ENCODE measurements around the gene DCP2.

Gene DCP2

DNA sequence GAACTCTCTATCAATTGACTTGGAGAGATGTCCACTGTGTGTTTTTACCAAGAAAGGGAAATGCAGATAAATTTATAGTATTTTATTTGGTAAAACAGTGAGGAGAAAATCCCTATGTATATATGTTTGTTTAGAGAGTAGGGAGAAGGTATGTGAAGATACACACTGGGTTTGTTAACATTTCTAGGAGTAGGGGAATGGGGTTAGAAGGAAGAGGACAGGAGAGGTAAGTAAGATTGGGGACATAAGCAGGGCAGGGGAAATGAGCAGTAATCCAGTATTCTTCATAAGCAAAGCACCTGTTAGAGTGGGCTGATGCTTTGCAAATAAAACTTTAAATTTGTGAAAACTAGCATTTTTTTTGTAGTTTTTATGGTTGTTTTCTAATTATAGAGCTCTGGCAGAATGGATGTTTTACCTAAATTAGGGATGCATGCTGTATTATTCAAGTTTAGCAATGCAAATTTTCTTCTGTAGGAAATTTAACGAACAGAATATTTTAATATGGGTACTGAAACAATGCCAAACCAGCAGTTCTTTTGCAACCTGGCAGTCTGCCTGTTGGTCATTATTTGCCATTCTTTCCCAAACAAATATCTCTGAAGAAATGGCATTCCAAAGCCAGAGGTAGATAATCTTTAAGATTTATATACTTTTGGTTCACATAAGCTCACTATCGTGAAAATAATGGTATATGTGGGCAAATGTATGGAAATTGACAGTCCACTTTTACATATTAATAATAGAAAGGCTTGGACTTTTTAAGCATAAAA lies 19.4 kb upstream of the DCP2 start:
- TF ChIP-seq, protein P1, sequence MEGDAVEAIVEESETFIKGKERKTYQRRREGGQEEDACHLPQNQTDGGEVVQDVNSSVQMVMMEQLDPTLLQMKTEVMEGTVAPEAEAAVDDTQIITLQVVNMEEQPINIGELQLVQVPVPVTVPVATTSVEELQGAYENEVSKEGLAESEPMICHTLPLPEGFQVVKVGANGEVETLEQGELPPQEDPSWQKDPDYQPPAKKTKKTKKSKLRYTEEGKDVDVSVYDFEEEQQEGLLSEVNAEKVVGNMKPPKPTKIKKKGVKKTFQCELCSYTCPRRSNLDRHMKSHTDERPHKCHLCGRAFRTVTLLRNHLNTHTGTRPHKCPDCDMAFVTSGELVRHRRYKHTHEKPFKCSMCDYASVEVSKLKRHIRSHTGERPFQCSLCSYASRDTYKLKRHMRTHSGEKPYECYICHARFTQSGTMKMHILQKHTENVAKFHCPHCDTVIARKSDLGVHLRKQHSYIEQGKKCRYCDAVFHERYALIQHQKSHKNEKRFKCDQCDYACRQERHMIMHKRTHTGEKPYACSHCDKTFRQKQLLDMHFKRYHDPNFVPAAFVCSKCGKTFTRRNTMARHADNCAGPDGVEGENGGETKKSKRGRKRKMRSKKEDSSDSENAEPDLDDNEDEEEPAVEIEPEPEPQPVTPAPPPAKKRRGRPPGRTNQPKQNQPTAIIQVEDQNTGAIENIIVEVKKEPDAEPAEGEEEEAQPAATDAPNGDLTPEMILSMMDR (conservative IDR thresholded peaks at IDR 0.05) = no peak
- no peak for TF ChIP-seq ZFX (IDR thresholded peaks at IDR 0.05)
- H3K27ac ChIP-seq = peak overlapping the region; percentile 78

DNA sequence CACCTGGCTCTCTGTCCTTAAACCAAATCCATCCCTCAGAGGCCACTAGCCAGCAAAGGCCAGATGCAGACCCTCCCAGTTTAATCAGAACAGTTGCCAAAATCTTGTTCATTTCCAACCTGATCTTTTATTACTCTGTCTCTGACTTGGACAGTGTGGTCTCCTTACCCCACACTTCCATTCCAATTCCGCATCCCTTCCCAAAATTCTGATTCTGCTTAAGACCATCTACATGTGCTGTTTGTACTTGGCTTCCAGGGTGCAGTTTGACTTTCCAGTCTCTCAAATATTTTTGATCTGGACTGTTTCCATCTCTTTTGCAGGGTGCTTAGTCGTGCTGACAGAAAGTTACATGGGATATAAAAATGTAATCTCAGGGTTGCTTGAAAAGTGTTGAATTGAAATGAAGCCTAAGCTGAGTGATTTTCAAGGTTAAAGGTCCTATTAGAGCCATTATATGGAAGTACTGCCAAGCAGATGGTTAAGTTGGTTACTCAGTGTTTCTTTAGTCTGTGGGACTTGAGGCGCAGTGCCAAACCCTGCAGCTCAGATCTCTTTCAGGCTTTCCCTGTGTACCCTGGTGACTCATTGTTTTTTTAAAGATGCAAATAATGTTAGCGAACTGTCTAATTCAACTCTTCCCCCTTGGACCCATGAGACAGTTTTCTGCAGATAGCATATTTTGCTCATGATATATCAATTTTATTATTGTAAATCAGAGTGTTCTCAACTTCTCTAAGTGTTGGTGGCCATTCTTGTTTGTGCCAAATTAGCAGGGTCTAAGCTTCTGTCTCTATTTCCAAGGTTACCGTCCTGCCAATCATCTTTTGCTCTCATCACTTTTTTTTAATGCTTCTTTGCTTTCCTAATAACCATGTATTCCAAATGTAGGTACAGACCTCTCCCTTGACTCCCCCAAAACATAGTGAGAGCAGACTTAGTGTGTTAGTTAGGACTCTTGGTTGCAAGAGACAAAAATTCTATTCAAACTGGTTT lies 18.2 kb upstream of the DCP2 start:
- TF ChIP-seq, protein P1 (conservative IDR thresholded peaks at IDR 0.05) = no peak
- TF ChIP-seq ZFX (IDR thresholded peaks at IDR 0.05) = no peak
- H3K27ac ChIP-seq = peak overlapping the region; percentile 78; the same call in 1 of the 2 replicates

DNA sequence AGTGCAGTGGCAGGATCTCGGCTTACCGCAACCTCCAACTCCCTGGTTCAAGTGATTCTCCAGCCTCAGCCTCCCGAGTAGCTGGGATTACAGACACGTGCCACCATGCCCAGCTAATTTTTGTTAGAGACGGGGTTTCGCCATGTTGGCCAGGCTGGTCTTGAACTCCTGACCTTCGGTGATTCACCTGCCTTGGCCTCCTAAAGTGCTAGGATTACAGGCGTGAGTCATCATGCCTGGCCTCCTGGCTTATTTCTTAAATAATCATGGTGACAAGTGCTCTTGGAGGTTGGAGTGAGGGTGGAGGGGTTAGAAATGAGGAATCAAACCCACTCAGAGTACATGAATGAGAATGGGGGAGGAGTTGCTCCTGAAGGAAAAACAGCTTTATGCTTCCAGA lies 16.7 kb upstream of the DCP2 start:
- peak overlapping the region; percentile 53 for H3K27ac ChIP-seq

DNA sequence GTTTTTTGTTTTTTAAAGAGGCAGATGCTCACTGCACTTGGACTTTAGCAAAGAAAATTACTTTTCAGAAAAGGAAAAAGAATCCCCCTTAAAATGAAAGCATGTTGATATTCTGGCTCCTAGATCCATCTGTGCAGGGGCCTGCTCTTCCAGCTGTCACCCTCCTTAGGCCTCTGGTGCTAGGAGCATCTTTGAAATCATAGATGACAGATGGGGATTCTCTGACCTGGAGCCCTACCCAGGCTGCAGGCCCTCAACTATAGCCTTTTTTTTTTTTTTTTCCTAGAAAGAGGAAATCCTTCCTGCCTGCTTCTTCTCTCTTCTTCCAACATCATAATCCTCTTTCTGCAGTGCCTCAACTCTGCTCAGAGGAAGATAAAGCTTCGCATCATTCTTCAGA lies 16.3 kb upstream of the DCP2 start:
- H3K27ac ChIP-seq = no peak overlapping the region
- TF ChIP-seq ZFX (IDR thresholded peaks at IDR 0.05) = no peak
- TF ChIP-seq, protein P1 (conservative IDR thresholded peaks at IDR 0.05) = no peak

DNA sequence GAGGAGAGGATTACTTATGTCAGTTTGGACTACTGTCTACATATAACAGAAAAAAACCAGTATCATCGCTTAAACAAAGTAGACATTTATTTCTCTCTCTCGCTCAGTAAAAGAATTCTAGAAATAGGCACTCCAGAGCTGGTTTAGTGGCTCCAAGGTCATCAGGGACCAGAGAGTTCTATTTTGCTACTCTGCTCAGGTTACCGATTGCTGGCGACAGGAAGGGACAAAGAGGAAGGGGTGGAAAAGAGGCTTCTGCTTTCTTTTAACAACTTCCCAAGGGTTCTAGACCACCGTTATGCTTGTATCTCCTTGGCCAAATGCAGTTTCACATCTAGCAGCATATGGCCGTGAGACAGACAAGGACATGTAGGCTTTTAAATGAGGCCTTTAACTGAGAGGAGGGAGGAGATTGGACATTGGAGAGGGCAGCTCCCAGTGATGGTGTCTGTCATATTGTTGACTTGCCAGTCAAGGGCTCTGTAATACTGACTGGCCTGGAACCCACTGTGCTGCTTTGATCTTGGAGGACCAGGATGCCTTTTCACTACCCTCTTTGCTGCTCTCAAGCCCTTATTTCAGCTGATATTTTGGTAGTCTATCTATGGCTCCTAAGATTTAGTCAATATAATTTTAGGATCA lies 15.6 kb upstream of the DCP2 start:
- H3K27ac ChIP-seq = no peak overlapping the region
- TF ChIP-seq ZFX (IDR thresholded peaks at IDR 0.05) = no peak
- TF ChIP-seq, protein P1 (conservative IDR thresholded peaks at IDR 0.05) = no peak

DNA sequence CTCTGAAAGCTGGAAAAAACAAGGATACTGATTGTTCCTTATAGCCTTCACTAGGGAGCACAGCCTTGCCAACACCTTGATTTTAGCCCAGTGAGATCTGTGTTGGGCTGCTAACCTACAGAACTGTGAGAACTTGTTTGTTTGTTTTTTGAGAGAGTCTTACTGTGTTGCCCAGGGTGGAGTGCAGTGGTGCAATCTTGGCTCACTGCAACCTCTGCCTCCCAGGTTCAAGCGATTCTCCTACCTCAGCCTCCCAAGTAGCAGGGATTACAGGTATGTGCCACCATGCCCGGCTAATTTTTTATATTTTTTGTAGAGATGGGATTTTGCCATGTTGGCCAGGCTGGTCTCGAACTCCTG lies 13.2 kb upstream of the DCP2 start:
- H3K27ac ChIP-seq = 0 out of 2 replicates have a peak overlapping the region, but pooled peaks have one; percentile 21

DNA sequence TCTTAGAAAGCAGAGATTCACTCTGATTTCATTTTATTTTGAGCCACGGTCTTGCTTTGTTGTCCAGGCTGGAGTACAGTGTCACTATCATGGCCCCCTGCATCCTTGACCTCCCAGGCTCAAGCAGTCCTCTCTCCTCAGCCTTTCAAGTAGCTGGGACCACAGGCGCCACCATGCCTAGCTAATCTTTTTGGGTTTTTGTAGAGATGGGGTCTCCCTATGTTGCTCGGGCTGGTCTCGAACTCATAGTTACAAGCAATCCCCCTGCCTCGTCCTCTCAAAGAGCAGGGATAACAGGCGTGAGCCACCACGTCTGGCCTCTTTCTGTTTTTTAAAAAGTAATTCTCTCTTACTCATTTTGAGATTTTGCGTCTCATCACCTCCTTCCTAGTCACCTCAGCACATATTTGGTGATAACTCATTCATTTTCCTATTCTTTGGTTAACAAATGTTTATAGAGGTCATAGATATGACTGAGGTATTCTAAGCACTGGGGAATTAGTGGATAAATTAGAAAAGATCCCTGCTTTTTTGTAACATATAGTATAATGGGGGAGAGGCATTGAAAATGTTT lies 10.8 kb upstream of the DCP2 start:
- H3K27ac ChIP-seq = no peak overlapping the region
- TF ChIP-seq, protein P1 (conservative IDR thresholded peaks at IDR 0.05) = no peak
- no peak for TF ChIP-seq ZFX (IDR thresholded peaks at IDR 0.05)

Measured in C4-2B (cell line).